H1 (cell line): ENCODE measurements around the gene ACTR6. TPM values are rescaled to one million over a fixed set of nuclear protein-coding genes. Genes with fewer than 3 reads are reported as not detected.

Source experiments
- CTCF ChIA-PET: fragments of 300-600 bp; sonication (Branson Sonifier 250); formaldehyde crosslinking; loops from one replicate; lab custom pipeline; 2021; ENCODE audit not compliant: partially characterized antibody; lab: Charles Lee
- POLR2A ChIA-PET: fragments of 300-600 bp; sonication (Branson Sonifier 250); formaldehyde crosslinking; loops from one replicate; lab custom pipeline; 2021; ENCODE audit warnings: inconsistent platforms; ENCODE audit not compliant: partially characterized antibody; lab: Charles Lee
- DNase-seq, 2 experiments: peaks; one replicate each; pipeline versions ENCODE4 v3.0.0 to v3.0.0-alpha.2; 2010 to 2022; ENCODE audit warnings: low spot score in 2 of 2, low read depth in 1 of 2, mixed read lengths in 1 of 2
- FAIRE-seq: peaks from 2 replicates; lab custom pipeline; 2011; peaks lifted over from hg19 to GRCh38; lab: Jason Lieb, UNC
- H2AFZ ChIP-seq: 2 replicates; pipeline ENCODE4 v1.8.1; 2012; ENCODE audit warnings: low read length, inconsistent platforms
- H2AK5ac ChIP-seq: 2 replicates; pipeline ENCODE4 v1.6.1; 2013; ENCODE audit warnings: low read depth, low read length
- H2BK120ac ChIP-seq: replicated peaks from 2 replicates; pipeline ENCODE3; 2013; ENCODE audit warnings: low read depth, low read length, inconsistent platforms
- H2BK12ac ChIP-seq: 2 replicates; pipeline ENCODE4 v1.6.1; 2013; ENCODE audit warnings: low read depth, low read length
- H2BK15ac ChIP-seq: 2 replicates; pipeline ENCODE4 v1.6.1; 2013; ENCODE audit warnings: low read length
- H2BK20ac ChIP-seq: 2 replicates; pipeline ENCODE4 v1.6.1; 2013; ENCODE audit warnings: low read length
- H2BK5ac ChIP-seq: 2 replicates; pipeline ENCODE4 v1.6.1; 2013; ENCODE audit warnings: low read depth, low read length
- H3K14ac ChIP-seq: 2 replicates; pipeline ENCODE4 v1.6.1; 2013; ENCODE audit warnings: inconsistent platforms; ENCODE audit not compliant: insufficient read length
- H3K18ac ChIP-seq: 2 replicates; pipeline ENCODE4 v1.6.1; 2013; ENCODE audit warnings: low read length; ENCODE audit errors: extremely low read depth
- H3K23ac ChIP-seq: 2 replicates; pipeline ENCODE4 v1.6.1; 2013; ENCODE audit warnings: inconsistent platforms; ENCODE audit not compliant: insufficient read length
- H3K23me2 ChIP-seq: 2 replicates; pipeline ENCODE4 v1.6.1; 2013; ENCODE audit warnings: low read depth, low read length
- H3K27ac ChIP-seq: 2 replicates; pipeline ENCODE4 v1.6.1; 2011; ENCODE audit warnings: low read depth, low read length, inconsistent platforms
- H3K27me3 ChIP-seq, 4 experiments: replicated peaks in 1 of 4; 1 replicate in 1 of 4; 2 replicates in 3 of 4; pipeline versions ENCODE4 v1.6.1 to v1.8.1; 2011 to 2013; ENCODE audit warnings: low read length in 3 of 4, mild to moderate bottlenecking in 3 of 4, inconsistent platforms in 2 of 4, mixed read lengths in 2 of 4, moderate library complexity in 1 of 4; ENCODE audit not compliant: control insufficient read depth in 3 of 4, insufficient read depth in 3 of 4; ENCODE audit errors: extremely low read depth in 1 of 4
- H3K36me3 ChIP-seq, 4 experiments: 2 replicates each; pipeline versions ENCODE4 v1.6.1 to v1.8.1; 2011 to 2013; ENCODE audit warnings: mild to moderate bottlenecking in 4 of 4, low read length in 3 of 4, moderate library complexity in 2 of 4, control low read depth in 1 of 4, inconsistent platforms in 1 of 4; ENCODE audit not compliant: insufficient read depth in 4 of 4, control insufficient read depth in 2 of 4
- H3K4ac ChIP-seq: replicated peaks from 2 replicates; pipeline ENCODE3; 2013; ENCODE audit warnings: low read length, low read depth, mixed read lengths, inconsistent platforms; ENCODE audit not compliant: insufficient read length
- H3K4me1 ChIP-seq, 4 experiments: replicated peaks in 1 of 4; 1 replicate in 1 of 4; 2 replicates in 3 of 4; pipeline versions ENCODE4 v1.6.1 to v1.8.1; 2011 to 2013; ENCODE audit warnings: low read length in 3 of 4, inconsistent platforms in 2 of 4, mixed read lengths in 1 of 4; ENCODE audit not compliant: insufficient read depth in 4 of 4, control insufficient read depth in 3 of 4
- H3K4me2 ChIP-seq, 2 experiments: 2 replicates each; pipeline versions ENCODE4 v1.6.1 to v1.8.1; 2011 to 2013; ENCODE audit warnings: low read depth in 2 of 2, low read length in 2 of 2, control low read depth in 1 of 2, inconsistent platforms in 1 of 2, mild to moderate bottlenecking in 1 of 2; ENCODE audit not compliant: insufficient read depth in 1 of 2
- H3K4me3 ChIP-seq, 4 experiments: fragments of 200-600, 300-600 bp in 1 of 4; sonication (generic), shearing (Covaris generic), sonication (Bioruptor Twin) in 1 of 4; 2 replicates each; pipeline versions ENCODE4 v1.5.1 to v1.8.1; 2011 to 2016; ENCODE audit warnings: low read length in 4 of 4, low read depth in 3 of 4, control low read depth in 2 of 4, inconsistent platforms in 2 of 4, mild to moderate bottlenecking in 2 of 4, mixed read lengths in 1 of 4, moderate library complexity in 1 of 4; ENCODE audit not compliant: insufficient read depth in 2 of 4; ENCODE audit errors: extremely low read depth in 1 of 4
- H3K56ac ChIP-seq: replicated peaks from 2 replicates; pipeline ENCODE3; 2013; ENCODE audit warnings: low read depth, mild to moderate bottlenecking, mixed read lengths, low read length, inconsistent platforms; ENCODE audit not compliant: insufficient read length
- H3K79me1 ChIP-seq: 2 replicates; pipeline ENCODE4 v1.6.1; 2013; ENCODE audit warnings: low read depth, low read length, control low read depth
- H3K79me2 ChIP-seq, 2 experiments: 2 replicates each; pipeline versions ENCODE4 v1.6.1 to v1.8.1; 2012 to 2013; ENCODE audit warnings: low read length in 2 of 2, mild to moderate bottlenecking in 2 of 2, inconsistent platforms in 1 of 2; ENCODE audit not compliant: insufficient read depth in 2 of 2, control insufficient read depth in 1 of 2
- H3K9ac ChIP-seq, 4 experiments: replicated peaks in 1 of 4; 1 replicate in 1 of 4; 2 replicates in 3 of 4; pipeline versions ENCODE4 v1.6.1 to v1.8.1; 2011 to 2013; ENCODE audit warnings: low read depth in 3 of 4, low read length in 3 of 4, control low read depth in 2 of 4, mild to moderate bottlenecking in 2 of 4, moderate library complexity in 2 of 4, inconsistent platforms in 1 of 4; ENCODE audit errors: extremely low read depth in 1 of 4
- H3K9me3 ChIP-seq, 2 experiments: 2 replicates each; pipeline versions ENCODE4 v1.6.1 to v1.8.1; 2012 to 2013; ENCODE audit warnings: mild to moderate bottlenecking in 2 of 2, moderate library complexity in 2 of 2, control low read depth in 1 of 2, inconsistent platforms in 1 of 2, low read depth in 1 of 2, low read length in 1 of 2, mixed read lengths in 1 of 2; ENCODE audit not compliant: insufficient read depth in 2 of 2
- H4K20me1 ChIP-seq, 2 experiments: replicated peaks in 1 of 2; 2 replicates each; pipeline versions ENCODE3 to v1.8.1; 2011 to 2013; ENCODE audit warnings: inconsistent platforms in 2 of 2, low read length in 2 of 2, mild to moderate bottlenecking in 1 of 2; ENCODE audit not compliant: insufficient read depth in 2 of 2, control insufficient read depth in 1 of 2
- H4K5ac ChIP-seq: 2 replicates; pipeline ENCODE4 v1.6.1; 2013; ENCODE audit warnings: low read length, low read depth, mixed read lengths, inconsistent platforms; ENCODE audit not compliant: insufficient read length
- H4K8ac ChIP-seq: 2 replicates; pipeline ENCODE4 v1.8.0; 2013; ENCODE audit warnings: mild to moderate bottlenecking, moderate library complexity, low read length, inconsistent platforms; ENCODE audit not compliant: insufficient read depth; ENCODE audit errors: extremely low read depth
- H4K91ac ChIP-seq: replicated peaks from 2 replicates; pipeline ENCODE3; 2013; ENCODE audit warnings: low read length, mixed read lengths, inconsistent platforms; ENCODE audit not compliant: insufficient read length
- BCL11A ChIP-seq, 2 experiments: IDR thresholded peaks; one replicate each; pipeline ENCODE4 v1.6.1; 2011; ENCODE audit warnings: low read depth in 2 of 2, low read length in 2 of 2, mild to moderate bottlenecking in 2 of 2
- CTBP2 ChIP-seq: IDR thresholded peaks from 2 replicates; pipeline ENCODE4 v1.7.0; 2011; ENCODE audit warnings: borderline replicate concordance, mild to moderate bottlenecking, moderate library complexity, mixed read lengths, low read length; ENCODE audit not compliant: insufficient read depth, insufficient read length
- EZH2 ChIP-seq: fragments of 200-600 bp; sonication (generic); IDR thresholded peaks from 2 replicates; pipeline ENCODE4 v1.7.1; 2012; ENCODE audit warnings: low read depth, mild to moderate bottlenecking, moderate library complexity, low read length, inconsistent platforms; ENCODE audit not compliant: severe bottlenecking
- FOSL1 ChIP-seq: IDR thresholded peaks from 2 replicates; pipeline ENCODE4 v1.6.1; 2011; ENCODE audit warnings: mild to moderate bottlenecking, low read depth, low read length, moderate library complexity; ENCODE audit not compliant: insufficient read depth
- JUN ChIP-seq: IDR thresholded peaks from 2 replicates; pipeline ENCODE4 v1.6.1; 2011; ENCODE audit warnings: low read depth, mild to moderate bottlenecking, improper control_type of control experiment, low read length
- JUND ChIP-seq: IDR thresholded peaks from 2 replicates; pipeline ENCODE4 v1.6.1; 2011; ENCODE audit warnings: mild to moderate bottlenecking, improper control_type of control experiment, low read length
- KDM5A ChIP-seq: fragments of 200-600 bp; IDR thresholded peaks from 2 replicates; pipeline ENCODE4 v1.7.1; 2012; ENCODE audit warnings: mild to moderate bottlenecking, low read length, inconsistent platforms, mixed read lengths
- POU5F1 ChIP-seq: IDR thresholded peaks from 2 replicates; pipeline ENCODE4 v1.6.1; 2011; ENCODE audit warnings: low read depth, mild to moderate bottlenecking, low read length, moderate library complexity
- RBBP5 ChIP-seq: IDR thresholded peaks from 2 replicates; pipeline ENCODE4 v1.7.1; 2012; ENCODE audit warnings: low read depth, mild to moderate bottlenecking, inconsistent platforms, low read length, moderate library complexity, borderline replicate concordance
- SIN3A ChIP-seq, 2 experiments: IDR thresholded peaks in 1 of 2; conservative IDR thresholded peaks in 1 of 2; 2 replicates each; pipeline ENCODE4 v1.6.1; 2011 to 2012; ENCODE audit warnings: low read length in 2 of 2, improper control_type of control experiment in 1 of 2, low read depth in 1 of 2, mild to moderate bottlenecking in 1 of 2
- SUZ12 ChIP-seq: fragments of 200-600 bp; sonication (generic); IDR thresholded peaks from 2 replicates; pipeline ENCODE4 v1.6.1; 2012; ENCODE audit warnings: mild to moderate bottlenecking, inconsistent platforms, low read length, moderate library complexity, mixed read lengths
- WGBS, 2 experiments: shearing (Covaris generic) in 1 of 2; methylation state at CpG; one replicate each; pipeline versions ENCODE4 v1.1.6 to v1.1.7; 2013 to 2015; ENCODE audit warnings: low lambda C conversion rate in 2 of 2, mixed read lengths in 2 of 2, inconsistent platforms in 1 of 2, low coverage in 1 of 2, missing lambda C conversion rate in 1 of 2; ENCODE audit not compliant: insufficient replicate concordance in 2 of 2, insufficient coverage in 1 of 2, insufficient read length in 1 of 2; ENCODE audit errors: extremely low coverage in 1 of 2, missing lambda C conversion rate in 1 of 2; 5-methylcytosine and 5-hydroxymethylcytosine counted together
- polyA plus RNA-seq, 7 experiments: library from polyadenylated mRNA; depleted of rRNA in 3 of 7; stranded (reverse) in 5 of 7; unstranded in 2 of 7; fragments of >200 nt in 5 of 7; fragments of 200-250 nt in 2 of 7; gene quantifications; 1 replicate in 5 of 7; 2 replicates in 1 of 7; 4 replicates in 1 of 7; pipeline versions ENCODE4 v1.2.1 to v1.2.3, GENCODE V29; 2011 to 2013; ENCODE audit warnings: missing spikeins in 2 of 7, mixed read lengths in 2 of 7
- total RNA-seq: library from RNA; stranded (reverse); fragmentation: NEBNext Ultra II Directional; extraction: Animal tissue kit (Norgen Biotek cat#: 25700); gene quantifications from 2 replicates; pipeline ENCODE4 v1.2.1, GENCODE V29; 2021

ACTR6 gene
- total and polyA plus RNA-seq, 2 of the 8 experiments (the other 6 are each of a cell fraction or from before 2014, with no cell fraction given), result 10.2 to 36.8 TPM

GRCh38 chr12:100163416-100164152, 37.0 kb upstream of the ACTR6 start:
- CTCF ChIA-PET, result interaction anchor here (0.9 to 6.3 kb wide), 10 partner anchors 10 to 71 kb away, joined by 3 to 50 read pairs (median 4); partner anchors contain the start of gene ACTR6
- no peak overlapping the region for H3K23ac ChIP-seq
- H3K14ac ChIP-seq, result no peak overlapping the region
- H4K5ac ChIP-seq, result no peak overlapping the region
- no peaks in the 10 kb centered on the region for H3K79me1 ChIP-seq
- H3K56ac ChIP-seq, result no peak overlapping the region
- H2BK120ac ChIP-seq, result no peak overlapping the region
- H3K4ac ChIP-seq, result no peak overlapping the region
- H2BK5ac ChIP-seq, result no peak overlapping the region
- H3K4me3 ChIP-seq, result peak overlapping the region in 3 of 4 experiments; percentile 0 to 52 (median 28); a peak in 4 of 8 replicates
- H3K27ac ChIP-seq, result no peak overlapping the region
- H4K20me1 ChIP-seq, result no peaks in the 10 kb centered on the region
- DNase-seq (peak; percentile 81 to 87), FAIRE-seq (peak; percentile 55)
- H3K27me3 ChIP-seq, result no peaks in the 10 kb centered on the region
- peaks cover 2 to 8% (median 4%) of the 10 kb centered on the region in 4 experiments; a peak in 4 of 7 replicates for H3K4me1 ChIP-seq
- no peak overlapping the region for H2AK5ac ChIP-seq
- no peaks in the 10 kb centered on the region for H3K23me2 ChIP-seq
- H3K9ac ChIP-seq, result no peak overlapping the region
- POLR2A ChIA-PET, result interaction anchor here (1.2 to 3.2 kb wide), 10 partner anchors 10 to 38 kb away, joined by 3 to 19 read pairs (median 6); partner anchors contain the start of gene ACTR6
- H3K36me3 ChIP-seq, result peaks cover 0 to 17% (median 2%) of the 10 kb centered on the region in 4 experiments; a peak in 3 of 8 replicates
- H4K91ac ChIP-seq, result no peak overlapping the region
- WGBS, 2 experiments, result 5% methylated on average over 16 of the region's 16 CpGs; no CpG with 5 or more reads in 1 of the 2 experiments
- H3K18ac ChIP-seq, result no peak overlapping the region
- peak overlapping the region; percentile 34 to 78 for H3K4me2 ChIP-seq
- H3K9me3 ChIP-seq, result peaks cover 10 to 11% of the 10 kb centered on the region in 2 experiments; a peak in 3 of 4 replicates
- H4K8ac ChIP-seq, result no peak overlapping the region
- H2BK12ac ChIP-seq, result no peak overlapping the region
- H3K79me2 ChIP-seq, result no peaks in the 10 kb centered on the region
- no peak overlapping the region for H2BK15ac ChIP-seq
- no peak overlapping the region for H2BK20ac ChIP-seq
- no peak overlapping the region for H2AFZ ChIP-seq
- TF ChIP-seq KDM5A (no peak), SIN3A (conservative IDR thresholded peaks at IDR 0.05 in 1 of 2, IDR thresholded peaks at IDR 0.05 in 1 of 2; ENCODE audit: low read depth in 1 of 2, low read length in 2 of 2) (0 out of 4 replicates have a peak, but pooled peaks of 1 of the 2 experiments have one; percentile 36), POU5F1 (no peak), EZH2 (no peak), BCL11A (IDR thresholded peaks at IDR 0.05; ENCODE audit: low read depth in 2 of 2, low read length in 2 of 2) (no peak), SUZ12 (no peak), JUND (no peak), RBBP5 (no peak), CTBP2 (peak; percentile 57), JUN (no peak), FOSL1 (no peak)
